UCSD-AML1 (cell line): ENCODE data around the gene MAML2.

Source experiments
- DNase-seq: peaks from one replicate; lab custom pipeline; 2025; ENCODE audit not compliant: unreplicated experiment; lab: John Stamatoyannopoulos, UW

The MAML2 gene

GRCh38 chr11:96137373-96137772 lies 205.6 kb downstream of the MAML2 start:
- DNase-seq, result no peak

DNA sequence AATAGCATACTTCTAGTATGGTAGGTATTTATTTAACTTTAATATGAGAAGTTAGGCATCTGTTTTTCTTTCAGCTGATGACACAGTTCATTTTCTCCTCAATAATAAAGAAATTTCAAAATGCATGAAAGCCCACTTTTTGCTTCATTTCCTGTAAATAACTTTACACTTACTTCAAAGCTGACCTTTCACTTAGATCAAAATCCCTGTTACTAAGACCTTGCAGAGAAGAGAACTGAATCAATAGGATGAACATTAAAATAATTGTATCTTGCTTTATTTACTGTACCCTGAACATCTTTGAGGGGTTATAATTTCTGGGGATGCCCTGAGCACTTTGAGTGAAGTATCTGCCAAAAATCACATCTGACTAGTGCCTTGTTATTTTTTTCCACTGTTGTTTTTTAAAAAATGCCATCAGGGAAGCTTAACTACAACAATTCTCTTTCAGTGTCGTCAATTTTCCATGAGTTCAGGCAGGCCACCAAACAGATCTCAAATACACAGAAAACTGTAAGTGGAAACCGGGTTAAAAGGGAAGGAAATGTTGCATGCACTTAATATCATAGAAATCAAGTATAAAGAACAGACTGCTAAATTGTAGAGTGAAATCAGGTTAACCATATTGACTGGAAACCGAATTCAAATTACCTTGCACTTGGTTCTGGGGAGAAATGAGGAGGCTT lies 206.2 kb downstream of the MAML2 start:
- no peak for DNase-seq

DNA sequence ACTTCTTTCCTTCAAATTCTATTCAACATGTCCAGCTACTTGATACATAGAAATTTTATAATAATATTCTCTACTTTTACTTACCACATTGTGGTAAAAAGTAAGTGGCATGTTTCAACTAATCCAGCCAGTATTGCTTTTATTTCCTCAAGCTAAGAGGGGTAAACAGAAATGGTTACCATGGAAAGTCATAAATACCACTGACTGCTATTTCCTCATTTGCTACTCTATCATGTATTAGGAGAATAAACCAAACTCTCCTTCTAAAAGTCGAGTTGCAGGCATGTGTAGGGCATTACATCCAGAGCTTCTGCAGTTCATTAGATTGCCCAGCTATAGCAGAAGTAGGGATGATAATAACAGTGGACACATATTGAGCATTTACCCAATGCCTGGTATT lies 208.4 kb downstream of the MAML2 start:
- DNase-seq, result no peak

DNA sequence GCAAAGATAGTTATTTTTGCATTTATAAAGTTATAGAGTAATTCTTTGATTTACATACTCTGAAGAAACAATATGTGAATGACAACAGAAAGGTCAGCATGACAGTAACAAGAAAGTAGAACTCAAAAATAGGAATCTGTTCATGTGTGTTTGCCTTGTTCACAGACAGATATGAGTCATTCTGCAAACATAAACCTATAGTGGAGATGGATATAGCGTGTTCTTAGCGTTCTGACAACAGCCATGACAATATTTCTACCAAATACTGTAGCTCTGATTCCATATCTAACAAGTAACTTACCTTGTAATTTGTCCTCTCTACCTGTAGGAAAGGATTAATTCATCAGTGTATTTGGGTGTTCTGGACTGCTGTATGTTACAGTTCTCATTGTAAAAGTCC lies 210.6 kb downstream of the MAML2 start:
- no peak for DNase-seq

DNA sequence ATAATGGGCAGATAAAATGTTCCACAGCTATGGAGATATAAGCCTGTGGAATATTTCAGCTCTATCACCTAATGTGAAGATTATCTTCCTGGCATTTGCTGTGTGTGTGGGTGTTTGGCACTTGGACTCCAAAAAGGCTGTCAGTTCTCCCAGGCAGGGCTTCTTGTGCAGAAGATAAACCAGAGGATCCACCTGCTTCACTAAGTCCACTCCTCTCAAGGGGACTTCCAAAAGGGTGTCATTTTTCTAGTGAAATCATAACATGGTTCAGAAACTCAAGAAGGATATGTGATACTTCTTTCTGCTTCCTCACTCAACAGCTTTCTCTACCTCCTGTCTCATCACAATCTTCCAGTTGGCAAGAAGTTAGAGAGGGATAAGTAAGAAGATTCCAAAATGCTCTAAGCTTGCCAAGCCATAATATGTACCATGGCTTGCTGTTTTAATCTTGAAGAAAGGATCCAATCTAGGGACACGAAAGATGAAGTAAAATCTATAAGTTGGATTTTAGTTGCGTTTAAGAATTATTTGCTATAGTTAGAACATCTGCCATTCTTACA lies 212.9 kb downstream of the MAML2 start:
- DNase-seq, result no peak

GRCh38 chr11:96127596-96127959 lies 215.4 kb downstream of the MAML2 start:
- no peak for DNase-seq

GRCh38 chr11:96126917-96127595 lies 215.9 kb downstream of the MAML2 start:
- DNase-seq, result no peak

GRCh38 chr11:96125400-96125799 lies 217.6 kb downstream of the MAML2 start:
- no peak for DNase-seq

DNA sequence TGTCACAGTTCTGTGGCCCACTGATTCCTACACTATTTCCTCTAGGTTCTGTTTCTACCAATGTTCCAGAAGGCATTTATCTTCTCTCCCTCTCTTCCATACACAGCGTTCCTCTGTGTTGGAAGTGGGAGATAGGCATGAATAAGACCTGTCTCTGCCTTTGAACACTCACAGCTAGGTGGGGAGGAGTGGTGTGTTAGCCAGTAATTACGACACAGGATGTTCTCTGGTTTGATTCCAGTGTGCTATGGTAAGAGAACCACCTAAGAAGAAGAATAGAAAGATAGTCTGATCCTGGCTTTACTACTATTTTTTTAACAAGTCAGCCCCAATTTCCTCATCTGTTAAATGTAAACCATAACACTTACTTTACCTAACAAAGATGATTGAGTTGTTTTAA lies 218.8 kb downstream of the MAML2 start:
- DNase-seq, result no peak

- DNase-seq, result no peak
Measured at GRCh38 chr11:96123301-96123700, 219.7 kb downstream of the MAML2 start.

DNA sequence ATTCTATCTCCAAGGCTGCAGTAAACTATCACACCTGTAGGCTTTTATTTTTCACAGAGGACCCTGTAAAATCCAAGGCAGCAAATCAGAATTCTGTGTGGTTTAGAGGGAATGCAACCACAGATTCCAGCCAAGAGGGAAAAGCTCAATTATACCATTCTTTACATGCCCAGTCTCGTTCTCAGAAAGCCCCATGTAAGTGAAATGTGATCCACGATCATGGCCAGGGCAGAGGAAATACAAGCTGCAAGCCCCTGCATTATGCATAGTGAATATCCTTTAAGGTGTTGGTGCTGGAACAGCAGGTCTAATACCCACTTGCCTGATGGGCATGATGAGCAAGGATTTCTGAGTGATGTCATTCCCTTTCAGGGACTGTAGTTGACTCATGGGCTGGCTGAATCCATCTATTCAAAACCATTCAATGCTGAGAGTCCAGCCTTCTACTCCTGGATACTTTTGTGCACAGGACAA lies 220.4 kb downstream of the MAML2 start:
- DNase-seq, result no peak

- DNase-seq, result no peak
Measured at GRCh38 chr11:96119211-96119610, 223.8 kb downstream of the MAML2 start.

DNA sequence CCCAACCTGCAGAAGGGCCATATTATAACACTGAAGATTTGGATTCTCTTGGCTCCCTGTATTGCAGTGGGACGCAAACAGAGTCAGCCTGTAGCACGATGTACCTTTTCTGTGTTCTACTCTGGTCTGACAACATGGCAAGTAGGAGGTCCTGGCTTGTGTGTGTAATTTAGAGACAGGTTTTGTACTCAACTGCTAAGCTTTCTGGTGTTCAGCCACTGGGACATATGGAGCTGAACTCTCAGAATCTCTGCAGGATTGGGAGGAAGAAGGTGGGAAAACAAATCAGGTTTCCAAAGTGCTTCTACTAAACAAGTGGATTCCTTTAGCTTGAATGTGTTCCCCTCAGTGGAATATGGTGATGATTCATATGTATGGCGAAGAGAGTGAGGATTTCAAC lies 226.6 kb downstream of the MAML2 start:
- DNase-seq, result no peak

- DNase-seq, result no peak
Measured at GRCh38 chr11:96114178-96115064, 228.6 kb downstream of the MAML2 start.

DNA sequence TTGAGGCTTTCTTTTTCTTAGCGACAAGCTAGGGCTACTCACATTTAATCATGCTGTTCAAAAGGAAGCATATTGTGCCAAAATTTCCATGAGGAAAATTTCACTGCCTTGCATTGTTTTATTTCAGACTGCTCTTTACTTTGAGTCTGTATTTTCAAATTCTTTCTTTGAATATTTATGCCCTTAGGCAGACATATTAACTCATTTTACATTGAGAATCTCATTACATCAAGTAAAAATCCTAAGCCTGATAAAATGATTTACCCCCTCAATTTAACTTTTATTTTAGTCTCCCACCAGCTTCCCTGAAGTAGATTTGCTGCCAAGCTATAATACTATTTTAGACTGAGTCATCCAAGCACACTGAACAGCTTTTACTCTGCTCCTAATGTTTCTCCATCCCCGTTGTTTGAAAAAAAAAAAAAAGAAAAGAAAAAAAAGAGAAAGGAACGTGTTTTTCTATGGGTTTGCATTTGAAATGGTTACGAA lies 229.8 kb downstream of the MAML2 start:
- DNase-seq, result no peak

DNA sequence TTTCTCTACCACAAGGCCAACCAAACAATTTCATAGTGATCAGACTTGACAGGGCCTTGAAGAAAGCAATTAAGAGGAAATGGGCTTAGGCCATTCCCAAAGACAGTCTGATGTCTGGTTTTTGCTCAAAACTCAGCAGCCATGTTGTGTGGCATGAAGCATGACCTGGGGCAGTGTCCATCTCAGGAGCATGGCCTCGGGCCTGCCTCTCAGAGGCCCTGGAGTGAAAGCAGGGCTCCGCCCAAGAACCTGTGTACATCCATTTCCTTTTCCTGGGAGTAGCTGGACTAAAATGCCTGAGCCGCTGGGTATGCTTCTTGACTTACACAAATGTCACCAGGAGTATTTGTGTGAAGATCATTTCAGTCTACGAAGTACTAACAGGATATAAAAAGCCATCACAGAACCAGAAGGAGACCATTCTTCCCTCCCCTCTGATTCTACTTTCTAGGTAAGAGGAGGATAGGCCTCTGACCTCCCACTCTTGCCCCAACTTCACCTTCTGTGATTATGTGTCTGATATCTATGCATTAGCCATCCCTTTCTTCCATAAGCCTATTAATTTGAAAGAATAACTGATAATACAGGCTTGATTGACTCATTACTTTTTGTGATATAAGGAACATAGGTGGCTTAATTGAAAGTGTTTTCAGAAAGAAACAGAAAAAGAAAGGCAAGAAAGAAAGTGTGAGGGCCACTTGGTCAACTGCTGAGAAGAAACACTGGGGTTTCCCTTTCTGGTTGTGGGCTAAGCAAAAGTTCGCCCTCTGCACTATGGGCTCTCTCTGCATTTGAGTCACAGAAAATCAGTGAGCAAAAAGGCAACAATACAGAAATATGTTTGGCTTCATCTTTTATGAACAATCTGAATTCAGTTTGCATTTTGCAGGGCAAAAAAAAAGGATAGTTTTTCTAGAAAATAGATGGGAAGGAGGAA lies 230.5 kb downstream of the MAML2 start:
- no peak for DNase-seq

- no peak for DNase-seq
Measured at GRCh38 chr11:96111308-96111707, 231.7 kb downstream of the MAML2 start.

GRCh38 chr11:96110302-96110701 lies 232.7 kb downstream of the MAML2 start:
- no peak for DNase-seq

GRCh38 chr11:96109331-96110030 lies 233.5 kb downstream of the MAML2 start:
- no peak for DNase-seq
